NCI-H446 (cell line): ENCODE measurements around the gene LPP.
"Not testable (repeated sequence)": the region's sequence is repeated elsewhere in the genome, so short reads cannot be mapped to it uniquely, and the experiment has no call there.

ENCODE experiments used
- DNase-seq, 2 experiments: peaks; one replicate each; lab custom pipeline; 2025; lab: John Stamatoyannopoulos, UW

Gene LPP

DNA sequence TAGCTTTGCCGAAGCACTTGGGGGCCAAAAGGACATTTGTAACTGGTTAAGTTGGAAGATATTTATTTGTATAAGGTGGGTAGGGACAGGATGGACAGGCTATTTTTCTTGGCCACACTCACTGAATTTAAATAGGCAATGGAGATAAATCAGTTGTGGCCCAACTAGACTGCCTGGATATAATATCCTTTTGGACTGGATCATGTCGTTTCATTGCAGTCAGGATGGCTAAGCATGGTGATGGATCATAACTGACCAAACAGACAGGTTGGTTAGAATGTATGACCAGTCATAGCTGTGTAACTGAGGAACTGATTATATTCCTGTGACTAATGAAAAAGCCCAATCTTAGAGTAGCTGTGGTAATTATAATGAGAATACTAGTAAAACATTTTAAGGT, 284.0 kb downstream of the LPP start:
- DNase-seq, result no peak

GRCh38 chr3:188439080-188439479, 285.1 kb downstream of the LPP start:
- no peak for DNase-seq

DNA sequence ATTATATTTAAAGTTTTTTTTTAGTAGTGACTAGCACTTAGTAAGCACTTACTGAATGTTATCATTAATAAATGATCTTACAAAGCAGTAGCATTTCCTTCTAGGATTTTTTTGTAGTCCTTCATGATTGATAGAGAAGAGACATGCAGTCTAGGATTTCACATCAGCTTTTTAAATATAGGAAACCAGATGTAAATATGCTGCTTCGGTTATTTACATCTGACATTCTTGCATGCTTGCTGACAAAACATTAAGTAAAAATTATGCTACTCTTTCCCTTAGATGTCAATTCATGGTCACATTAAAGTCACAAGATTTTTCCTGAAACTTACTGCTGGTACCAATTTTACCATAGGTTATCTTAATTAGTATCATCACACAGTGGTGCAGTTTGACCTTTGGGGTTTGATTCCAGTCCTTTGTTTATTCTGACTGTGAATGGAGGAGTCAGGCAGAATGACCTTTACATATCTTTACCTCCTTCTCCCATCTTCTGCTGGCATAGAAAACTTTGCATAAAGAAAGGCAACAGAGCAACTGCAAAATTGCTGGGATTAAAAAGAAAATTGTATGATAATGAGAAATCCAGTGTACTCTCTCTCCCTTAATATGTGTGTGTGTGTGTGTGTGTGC, 286.5 kb downstream of the LPP start:
- DNase-seq, result no peak

- no peak for DNase-seq
Measured at GRCh38 chr3:188442430-188442829, 288.5 kb downstream of the LPP start.

GRCh38 chr3:188445175-188445574, 291.2 kb downstream of the LPP start:
- not testable (repeated sequence) for DNase-seq

GRCh38 chr3:188446014-188446413, 292.1 kb downstream of the LPP start:
- DNase-seq, result no peak

- no peak for DNase-seq
Measured at GRCh38 chr3:188446766-188447165, 292.8 kb downstream of the LPP start.

- DNase-seq, result no peak
Measured at GRCh38 chr3:188448813-188449212, 294.9 kb downstream of the LPP start.

GRCh38 chr3:188449421-188449820, 295.5 kb downstream of the LPP start:
- no peak for DNase-seq

DNA sequence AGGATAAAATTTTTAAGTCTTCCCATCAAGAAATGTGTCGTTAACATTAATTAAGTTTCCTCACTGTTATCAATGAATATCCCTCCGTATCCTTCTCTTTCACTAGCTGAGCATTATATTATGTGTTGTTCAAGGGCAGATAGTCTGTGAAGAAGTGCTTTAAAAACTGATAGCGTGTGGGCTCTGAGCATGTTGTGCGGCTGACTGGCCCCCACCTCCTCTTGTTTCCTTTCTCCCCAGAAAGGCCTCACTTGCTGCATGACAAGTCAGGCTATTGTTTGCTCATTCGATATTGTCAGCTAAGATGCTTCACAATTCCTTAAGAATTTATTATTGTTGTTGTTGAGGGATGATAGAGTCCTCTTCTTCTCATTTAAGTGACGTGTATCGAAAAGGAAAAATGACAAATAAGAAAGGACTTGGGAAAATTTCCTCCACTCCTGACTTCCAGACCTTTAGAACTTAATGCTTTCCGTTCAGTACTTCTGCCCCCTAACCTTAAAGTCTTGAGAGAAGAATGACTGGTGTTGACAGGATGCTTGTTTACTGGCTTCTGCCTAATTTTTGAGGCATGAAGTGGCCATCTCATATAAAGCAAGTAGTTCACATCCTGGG, 298.3 kb downstream of the LPP start:
- no peak for DNase-seq

GRCh38 chr3:188453431-188454384, 299.8 kb downstream of the LPP start:
- DNase-seq, result no peak

- DNase-seq, result no peak
Measured at GRCh38 chr3:188455748-188456147, 301.8 kb downstream of the LPP start.

DNA sequence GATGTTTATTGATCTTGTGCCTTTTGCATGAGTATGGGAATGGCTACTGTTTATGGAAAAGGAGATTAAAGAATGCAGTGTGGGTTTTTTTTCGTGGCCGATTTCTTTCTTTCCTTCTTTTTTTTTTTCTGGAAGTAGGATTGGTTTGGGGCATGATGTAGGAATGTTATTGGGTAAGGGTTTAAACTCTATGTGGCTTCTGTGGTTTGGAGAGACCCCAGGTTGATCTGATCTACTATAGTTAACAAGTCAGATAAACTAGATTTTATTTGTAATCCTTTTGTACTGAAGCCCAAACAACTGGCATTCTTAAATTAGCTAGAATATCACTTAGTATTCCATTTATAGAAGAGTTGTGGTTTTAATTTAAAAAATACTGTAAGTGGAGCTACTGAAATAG, 304.8 kb downstream of the LPP start:
- no peak for DNase-seq

GRCh38 chr3:188465311-188465710, 311.4 kb downstream of the LPP start:
- no peak for DNase-seq

GRCh38 chr3:188468196-188468595, 314.2 kb downstream of the LPP start:
- peak; percentile 50 to 68 for DNase-seq

DNA sequence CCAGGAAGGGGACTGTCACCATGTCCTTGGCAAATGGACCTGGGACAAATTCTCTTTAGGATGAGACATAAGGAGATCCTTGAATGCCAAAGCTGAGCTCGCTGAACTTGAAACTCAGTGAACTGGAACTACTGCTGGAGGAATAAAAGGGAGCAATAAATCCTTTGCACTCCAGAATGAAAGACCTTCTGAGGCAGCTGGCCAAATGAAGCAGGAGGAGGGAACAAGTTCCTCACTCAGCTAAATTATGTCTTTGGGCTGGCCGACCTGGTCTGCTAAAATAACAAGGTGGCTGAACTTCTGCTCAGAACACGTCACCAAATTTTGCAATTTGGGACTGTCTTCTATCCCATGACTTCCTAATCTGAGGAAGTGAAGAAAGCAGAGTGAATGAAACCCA, 314.7 kb downstream of the LPP start:
- peak; percentile 88 to 91 for DNase-seq

GRCh38 chr3:188469228-188469885, 315.4 kb downstream of the LPP start:
- DNase-seq, result no peak

DNA sequence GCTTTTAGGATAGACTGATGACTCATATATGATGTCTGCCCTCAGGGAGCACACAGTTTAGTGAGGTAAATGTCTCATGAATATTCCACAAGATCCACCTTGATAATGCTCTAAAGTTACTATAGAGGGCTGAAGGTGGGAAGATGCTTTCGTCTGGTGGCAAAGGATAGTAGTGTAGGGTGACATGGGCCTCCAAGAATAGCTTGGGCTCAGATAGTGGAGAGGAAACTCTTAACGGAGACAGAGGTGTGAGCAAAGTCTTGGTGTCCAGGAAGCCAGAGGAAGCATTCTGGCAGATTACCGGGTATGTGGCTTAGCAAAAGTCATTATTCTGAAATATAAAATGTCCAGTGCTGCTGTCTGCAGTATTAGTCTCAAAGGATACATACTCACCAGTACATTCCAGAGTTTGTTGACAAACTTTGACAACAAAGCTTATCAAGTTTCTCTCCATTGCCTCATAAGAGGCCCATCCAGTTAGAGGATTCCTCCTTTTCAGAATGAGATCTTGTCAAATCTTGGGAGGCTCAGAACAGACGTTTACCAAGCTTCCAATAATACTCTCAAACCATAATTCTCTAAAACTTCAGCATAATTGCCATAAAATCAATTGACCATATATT, 316.7 kb downstream of the LPP start:
- DNase-seq, result no peak

DNA sequence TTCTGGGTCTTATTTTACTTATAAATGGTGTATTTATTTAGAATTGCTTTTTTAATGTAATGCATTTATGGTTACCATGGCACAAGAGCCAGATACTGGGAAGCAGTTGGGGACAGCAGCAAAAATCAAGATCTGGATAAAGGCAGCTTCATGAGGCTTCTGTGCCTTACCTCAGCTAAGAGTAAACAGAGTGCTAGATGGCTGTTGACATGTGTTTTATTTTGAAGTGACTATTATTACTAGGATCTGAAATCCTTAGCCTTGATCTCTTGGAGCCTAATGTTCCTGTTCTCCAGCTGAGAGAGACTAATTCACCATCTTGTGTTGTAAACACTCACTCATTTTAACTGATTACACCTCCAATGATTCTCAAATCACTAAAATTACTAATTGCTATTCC, 317.8 kb downstream of the LPP start:
- DNase-seq, result no peak

GRCh38 chr3:188472336-188472735, 318.4 kb downstream of the LPP start:
- no peak for DNase-seq

GRCh38 chr3:188473045-188473444, 319.1 kb downstream of the LPP start:
- no peak for DNase-seq
